Measurements from ENCODE around the gene TCEA3.

TCEA3 gene

GRCh38 chr1:23451441-23451840, 26.9 kb upstream of the TCEA3 start:
- Histone ChIP-seq H2BK15ac (ENCODE audit: low read length) (no peak overlapping the region), H3K9me3 (replicated peaks in 1 of 2; ENCODE audit: control insufficient read depth in 2 of 2, insufficient read depth in 1 of 2, low read depth in 1 of 2, low read length in 2 of 2) (no peaks in the 10 kb centered on the region), H3K4ac (ENCODE audit: low read length) (no peak overlapping the region), H3K4me2 (ENCODE audit: insufficient read depth, low read length, poor library complexity, severe bottlenecking) (no peak overlapping the region), H3K27ac (replicated peaks; ENCODE audit: low read length) (no peak overlapping the region), H3K9ac (ENCODE audit: low read depth, low read length, poor library complexity) (no peak overlapping the region), H3K79me1 (ENCODE audit: low read depth, low read length) (no peaks in the 10 kb centered on the region), H2BK12ac (ENCODE audit: low read length) (no peak overlapping the region), H3K27me3 (ENCODE audit: control insufficient read depth in 3 of 3, insufficient read depth in 3 of 3, low read depth in 1 of 3, low read length in 3 of 3) (no peaks in the 10 kb centered on the region), H2BK5ac (ENCODE audit: low read length) (no peak overlapping the region), H2AFZ (ENCODE audit: low read length) (no peak overlapping the region), H2BK120ac (ENCODE audit: low read depth, low read length) (no peak overlapping the region), H3K18ac (ENCODE audit: low read length) (no peak overlapping the region), H3K36me3 (replicated peaks in 1 of 2; ENCODE audit: control insufficient read depth in 2 of 2, insufficient read depth in 2 of 2, low read length in 2 of 2) (peaks cover 0 to 96% of the 10 kb centered on the region in 2 donors), H3K4me3 (ENCODE audit: low read length in 2 of 2) (no peak overlapping the region), H3K4me1 (ENCODE audit: control insufficient read depth in 2 of 2, insufficient read depth in 1 of 2, low read depth in 1 of 2, low read length in 2 of 2) (no peaks in the 10 kb centered on the region), H2AK5ac (ENCODE audit: low read depth, low read length) (no peak overlapping the region), H4K8ac (ENCODE audit: low read depth, low read length) (no peak overlapping the region), H4K91ac (ENCODE audit: low read depth, low read length, poor library complexity) (no peak overlapping the region), H3K14ac (ENCODE audit: low read length) (no peak overlapping the region), H3K23ac (ENCODE audit: low read depth, low read length, poor library complexity) (no peak overlapping the region)
- no peak for DNase-seq (ENCODE audit: low spot score)
- no CpG with 5 or more reads among the region's 1 CpG for WGBS, 2 donors (ENCODE audit: extremely low coverage in 2 of 2, insufficient read length in 2 of 2, insufficient replicate concordance in 1 of 2)

DNA sequence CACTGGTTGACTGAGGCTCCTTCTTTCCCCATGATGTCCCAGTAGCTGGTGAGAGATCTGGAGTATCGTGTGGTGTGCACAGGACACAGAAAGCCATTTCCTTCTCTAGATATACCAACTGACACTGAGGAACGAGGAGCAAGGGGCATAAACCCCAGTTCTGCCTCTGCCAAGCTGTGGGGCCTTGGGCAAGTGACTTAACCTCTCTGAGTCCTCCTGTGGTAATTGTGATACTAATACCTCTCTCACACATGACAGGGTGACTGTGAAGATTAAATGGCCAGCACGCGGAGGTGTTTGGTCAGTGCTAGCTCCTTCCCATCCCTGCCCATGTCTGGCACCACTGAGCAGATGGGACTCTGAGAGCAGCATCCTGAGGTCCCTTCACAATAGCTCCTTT, 26.3 kb upstream of the TCEA3 start:
- no peak overlapping the region for H2BK15ac ChIP-seq (ENCODE audit: low read length)
- H3K4me3 ChIP-seq (ENCODE audit: low read length in 2 of 2) = no peak overlapping the region
- DNase-seq (ENCODE audit: low spot score) = no peak
- no peak overlapping the region for H3K23ac ChIP-seq (ENCODE audit: low read depth, low read length, poor library complexity)
- no CpG with 5 or more reads among the region's 4 CpGs for WGBS, 2 donors (ENCODE audit: extremely low coverage in 2 of 2, insufficient read length in 2 of 2, insufficient replicate concordance in 1 of 2)
- H3K27me3 ChIP-seq (ENCODE audit: control insufficient read depth in 3 of 3, insufficient read depth in 3 of 3, low read depth in 1 of 3, low read length in 3 of 3) = no peaks in the 10 kb centered on the region
- H4K91ac ChIP-seq (ENCODE audit: low read depth, low read length, poor library complexity) = no peak overlapping the region
- no peaks in the 10 kb centered on the region for H3K4me1 ChIP-seq (ENCODE audit: control insufficient read depth in 2 of 2, insufficient read depth in 1 of 2, low read depth in 1 of 2, low read length in 2 of 2)
- H3K9ac ChIP-seq (ENCODE audit: low read depth, low read length, poor library complexity) = no peak overlapping the region
- no peak overlapping the region for H2BK5ac ChIP-seq (ENCODE audit: low read length)
- H2AFZ ChIP-seq (ENCODE audit: low read length) = no peak overlapping the region
- H3K27ac ChIP-seq (replicated peaks; ENCODE audit: low read length) = no peak overlapping the region
- H3K4me2 ChIP-seq (ENCODE audit: insufficient read depth, low read length, poor library complexity, severe bottlenecking) = no peak overlapping the region
- no peaks in the 10 kb centered on the region for H3K79me1 ChIP-seq (ENCODE audit: low read depth, low read length)
- H3K36me3 ChIP-seq (replicated peaks in 1 of 2; ENCODE audit: control insufficient read depth in 2 of 2, insufficient read depth in 2 of 2, low read length in 2 of 2) = peaks cover 0 to 96% of the 10 kb centered on the region in 2 donors
- no peak overlapping the region for H2BK12ac ChIP-seq (ENCODE audit: low read length)
- H4K8ac ChIP-seq (ENCODE audit: low read depth, low read length) = no peak overlapping the region
- H2AK5ac ChIP-seq (ENCODE audit: low read depth, low read length) = no peak overlapping the region
- no peak overlapping the region for H2BK120ac ChIP-seq (ENCODE audit: low read depth, low read length)
- no peak overlapping the region for H3K14ac ChIP-seq (ENCODE audit: low read length)
- no peak overlapping the region for H3K18ac ChIP-seq (ENCODE audit: low read length)
- H3K9me3 ChIP-seq (replicated peaks in 1 of 2; ENCODE audit: control insufficient read depth in 2 of 2, insufficient read depth in 1 of 2, low read depth in 1 of 2, low read length in 2 of 2) = no peaks in the 10 kb centered on the region
- H3K4ac ChIP-seq (ENCODE audit: low read length) = no peak overlapping the region

- Histone ChIP-seq H3K27me3 (ENCODE audit: control insufficient read depth in 3 of 3, insufficient read depth in 3 of 3, low read depth in 1 of 3, low read length in 3 of 3) (no peaks in the 10 kb centered on the region), H3K36me3 (replicated peaks in 1 of 2; ENCODE audit: control insufficient read depth in 2 of 2, insufficient read depth in 2 of 2, low read length in 2 of 2) (peaks cover 0 to 96% of the 10 kb centered on the region in 2 donors), H2BK15ac (ENCODE audit: low read length) (no peak overlapping the region), H4K8ac (ENCODE audit: low read depth, low read length) (no peak overlapping the region), H3K4me2 (ENCODE audit: insufficient read depth, low read length, poor library complexity, severe bottlenecking) (no peak overlapping the region), H2AK5ac (ENCODE audit: low read depth, low read length) (no peak overlapping the region), H3K9me3 (replicated peaks in 1 of 2; ENCODE audit: control insufficient read depth in 2 of 2, insufficient read depth in 1 of 2, low read depth in 1 of 2, low read length in 2 of 2) (no peaks in the 10 kb centered on the region), H3K27ac (replicated peaks; ENCODE audit: low read length) (no peak overlapping the region), H3K4me3 (ENCODE audit: low read length in 2 of 2) (no peak overlapping the region), H3K18ac (ENCODE audit: low read length) (no peak overlapping the region), H3K4me1 (ENCODE audit: control insufficient read depth in 2 of 2, insufficient read depth in 1 of 2, low read depth in 1 of 2, low read length in 2 of 2) (no peaks in the 10 kb centered on the region), H3K23ac (ENCODE audit: low read depth, low read length, poor library complexity) (no peak overlapping the region), H2AFZ (ENCODE audit: low read length) (no peak overlapping the region), H3K4ac (ENCODE audit: low read length) (no peak overlapping the region), H4K91ac (ENCODE audit: low read depth, low read length, poor library complexity) (no peak overlapping the region), H3K14ac (ENCODE audit: low read length) (no peak overlapping the region), H3K9ac (ENCODE audit: low read depth, low read length, poor library complexity) (no peak overlapping the region), H2BK12ac (ENCODE audit: low read length) (no peak overlapping the region), H2BK5ac (ENCODE audit: low read length) (no peak overlapping the region), H2BK120ac (ENCODE audit: low read depth, low read length) (no peak overlapping the region), H3K79me1 (ENCODE audit: low read depth, low read length) (no peaks in the 10 kb centered on the region)
- WGBS, 2 donors (ENCODE audit: extremely low coverage in 2 of 2, insufficient read length in 2 of 2, insufficient replicate concordance in 1 of 2) = no CpG with 5 or more reads among the region's 4 CpGs
- no peak for DNase-seq (ENCODE audit: low spot score)
Observed at GRCh38 chr1:23449958-23450357, 25.4 kb upstream of the TCEA3 start.

GRCh38 chr1:23449306-23449705, 24.8 kb upstream of the TCEA3 start:
- WGBS, 2 donors (ENCODE audit: extremely low coverage in 2 of 2, insufficient read length in 2 of 2, insufficient replicate concordance in 1 of 2) = no CpG with 5 or more reads among the region's 6 CpGs
- Histone ChIP-seq H3K4me1 (ENCODE audit: control insufficient read depth in 2 of 2, insufficient read depth in 1 of 2, low read depth in 1 of 2, low read length in 2 of 2) (no peaks in the 10 kb centered on the region), H3K27me3 (ENCODE audit: control insufficient read depth in 3 of 3, insufficient read depth in 3 of 3, low read depth in 1 of 3, low read length in 3 of 3) (no peaks in the 10 kb centered on the region), H2BK15ac (ENCODE audit: low read length) (no peak overlapping the region), H3K23ac (ENCODE audit: low read depth, low read length, poor library complexity) (no peak overlapping the region), H3K9ac (ENCODE audit: low read depth, low read length, poor library complexity) (no peak overlapping the region), H2AFZ (ENCODE audit: low read length) (no peak overlapping the region), H4K8ac (ENCODE audit: low read depth, low read length) (no peak overlapping the region), H2AK5ac (ENCODE audit: low read depth, low read length) (no peak overlapping the region), H2BK5ac (ENCODE audit: low read length) (no peak overlapping the region), H2BK120ac (ENCODE audit: low read depth, low read length) (no peak overlapping the region), H3K14ac (ENCODE audit: low read length) (no peak overlapping the region), H3K4me3 (ENCODE audit: low read length in 2 of 2) (no peak overlapping the region), H4K91ac (ENCODE audit: low read depth, low read length, poor library complexity) (no peak overlapping the region), H3K36me3 (replicated peaks in 1 of 2; ENCODE audit: control insufficient read depth in 2 of 2, insufficient read depth in 2 of 2, low read length in 2 of 2) (peaks cover 0 to 94% of the 10 kb centered on the region in 2 donors), H3K4me2 (ENCODE audit: insufficient read depth, low read length, poor library complexity, severe bottlenecking) (no peak overlapping the region), H2BK12ac (ENCODE audit: low read length) (no peak overlapping the region), H3K27ac (replicated peaks; ENCODE audit: low read length) (no peak overlapping the region), H3K79me1 (ENCODE audit: low read depth, low read length) (no peaks in the 10 kb centered on the region), H3K9me3 (replicated peaks in 1 of 2; ENCODE audit: control insufficient read depth in 2 of 2, insufficient read depth in 1 of 2, low read depth in 1 of 2, low read length in 2 of 2) (no peaks in the 10 kb centered on the region), H3K18ac (ENCODE audit: low read length) (no peak overlapping the region), H3K4ac (ENCODE audit: low read length) (no peak overlapping the region)
- DNase-seq (ENCODE audit: low spot score) = no peak
